Activated T-cell treated with anti-CD3 and anti-CD28 coated beads, Interleukin-2, amount 50 U/mL, for 24 hours (primary cell): ENCODE data around the gene UBXN2A.
"Not testable (repeated sequence)": the region's sequence is repeated elsewhere in the genome, so short reads cannot be mapped to it uniquely, and the experiment has no call there.

Experiments
- DNase-seq: peaks from one replicate; pipeline ENCODE4 v3.0.0-alpha.2; 2020
- H3K27ac Mint-ChIP-seq: 2 replicates; pipeline ENCODE4 v1.8.0; 2020; ENCODE audit warnings: mild to moderate bottlenecking, mixed read lengths
- H3K27me3 Mint-ChIP-seq: 2 replicates; pipeline ENCODE4 v1.8.0; 2020; ENCODE audit warnings: mixed read lengths
- H3K36me3 Mint-ChIP-seq: 2 replicates; pipeline ENCODE4 v1.8.0; 2020; ENCODE audit warnings: low read depth, mixed read lengths
- H3K4me1 Mint-ChIP-seq: 2 replicates; pipeline ENCODE4 v1.8.0; 2020; ENCODE audit warnings: low read depth, mixed read lengths
- H3K4me3 Mint-ChIP-seq: 2 replicates; pipeline ENCODE4 v1.8.0; 2020; ENCODE audit warnings: mild to moderate bottlenecking, moderate library complexity, mixed read lengths
- H3K9me3 Mint-ChIP-seq: 2 replicates; pipeline ENCODE4 v1.8.0; 2020; ENCODE audit warnings: mixed read lengths

Gene UBXN2A

DNA sequence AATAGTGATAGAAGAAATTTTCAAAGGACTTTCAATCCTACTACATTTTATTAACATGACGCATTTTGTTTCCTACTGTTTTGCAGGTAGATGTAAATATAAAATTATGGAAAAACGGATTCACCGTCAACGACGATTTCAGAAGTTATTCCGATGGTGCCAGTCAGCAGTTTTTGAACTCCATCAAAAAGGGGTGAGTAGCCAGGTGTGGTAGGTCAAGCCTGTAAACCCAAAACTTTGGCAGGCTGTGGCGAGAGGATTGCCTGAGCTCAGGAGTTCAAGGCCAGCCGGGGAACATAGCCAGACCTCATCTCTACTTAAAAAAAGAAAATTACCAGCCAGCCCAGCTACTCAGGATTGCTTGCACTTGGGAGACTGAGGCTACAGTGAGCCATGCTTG lies 36.6 kb downstream of the UBXN2A start:
- no peaks in the 10 kb centered on the region for H3K27me3 Mint-ChIP-seq
- no peaks in the 10 kb centered on the region for H3K9me3 Mint-ChIP-seq
- H3K4me1 Mint-ChIP-seq = no peaks in the 10 kb centered on the region
- H3K4me3 Mint-ChIP-seq = no peak overlapping the region
- H3K36me3 Mint-ChIP-seq = peaks cover 27% of the 10 kb centered on the region
- no peak for DNase-seq
- H3K27ac Mint-ChIP-seq = no peak overlapping the region

- Mint-ChIP-seq H3K36me3 (peaks cover 16% of the 10 kb centered on the region), H3K4me1 (no peaks in the 10 kb centered on the region), H3K27ac (no peak overlapping the region), H3K27me3 (no peaks in the 10 kb centered on the region), H3K9me3 (no peaks in the 10 kb centered on the region), H3K4me3 (no peak overlapping the region)
- DNase-seq = no peak
Observed at GRCh38 chr2:23988371-23988770, 48.1 kb downstream of the UBXN2A start.

- DNase-seq = no peak
- H3K9me3 Mint-ChIP-seq = no peaks in the 10 kb centered on the region
Observed at GRCh38 chr2:23992931-23993330, 52.7 kb downstream of the UBXN2A start.

DNA sequence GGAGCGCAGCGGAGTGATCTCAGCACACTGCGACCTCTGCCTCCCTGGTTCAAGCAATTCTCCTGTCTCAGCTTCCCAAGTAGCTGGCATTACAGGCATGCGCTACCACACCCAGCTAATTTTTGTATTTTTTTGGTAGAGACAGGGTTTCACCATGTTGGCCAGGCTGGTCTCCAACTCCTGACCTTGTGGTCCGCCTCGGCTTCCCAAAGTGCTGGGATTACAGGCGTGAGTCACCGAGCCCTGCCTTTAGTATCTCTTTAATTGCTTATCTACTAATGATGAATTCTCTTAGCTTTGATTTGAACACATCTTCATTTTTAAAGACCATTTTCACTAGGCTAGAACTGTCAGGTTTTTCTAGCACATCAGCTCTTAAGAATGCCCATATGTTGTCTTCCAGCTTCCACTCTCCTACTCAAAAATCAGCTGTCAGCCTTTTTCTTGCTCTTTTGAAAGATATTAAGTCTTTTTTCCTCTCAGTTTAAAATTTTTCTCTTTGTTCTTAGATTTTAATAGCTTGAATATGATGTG lies 53.5 kb downstream of the UBXN2A start:
- H3K4me1 Mint-ChIP-seq = no peaks in the 10 kb centered on the region
- no peak overlapping the region for H3K27ac Mint-ChIP-seq

More at GRCh38 chr2:23992931-23993330, 52.7 kb downstream of the UBXN2A start:
- Mint-ChIP-seq H3K4me3 (no peak overlapping the region), H3K27me3 (no peaks in the 10 kb centered on the region), H3K4me1 (no peaks in the 10 kb centered on the region), H3K27ac (no peak overlapping the region), H3K36me3 (no peaks in the 10 kb centered on the region)

DNA sequence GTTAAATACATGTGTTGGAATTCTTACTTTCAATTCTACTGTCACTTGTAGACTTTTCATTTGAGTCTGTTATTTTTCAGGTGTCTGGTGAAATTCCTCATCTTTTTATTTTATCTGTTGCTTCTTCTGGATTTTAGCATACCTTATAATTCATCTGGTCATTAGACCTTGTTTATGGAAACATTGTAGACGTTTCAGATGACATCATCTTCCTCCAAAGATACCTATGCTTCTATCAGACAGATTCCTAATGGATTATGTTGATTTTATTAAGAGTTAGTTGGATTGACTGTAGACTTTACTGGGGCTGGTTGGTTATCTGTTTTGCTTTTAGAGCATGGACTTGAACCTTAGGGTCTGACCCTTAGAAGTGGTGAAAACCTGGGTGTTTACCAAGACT lies 54.3 kb downstream of the UBXN2A start:
- Mint-ChIP-seq H3K9me3 (no peaks in the 10 kb centered on the region), H3K27me3 (no peaks in the 10 kb centered on the region), H3K27ac (no peak overlapping the region), H3K4me1 (no peaks in the 10 kb centered on the region), H3K36me3 (peaks cover 4% of the 10 kb centered on the region), H3K4me3 (no peak overlapping the region)
- DNase-seq = no peak

More for the DNA sequence above, 53.5 kb downstream of the UBXN2A start:
- H3K4me3 Mint-ChIP-seq = no peak overlapping the region
- no peaks in the 10 kb centered on the region for H3K27me3 Mint-ChIP-seq
- peaks cover 2% of the 10 kb centered on the region for H3K36me3 Mint-ChIP-seq
- no peak for DNase-seq
- no peaks in the 10 kb centered on the region for H3K9me3 Mint-ChIP-seq

DNA sequence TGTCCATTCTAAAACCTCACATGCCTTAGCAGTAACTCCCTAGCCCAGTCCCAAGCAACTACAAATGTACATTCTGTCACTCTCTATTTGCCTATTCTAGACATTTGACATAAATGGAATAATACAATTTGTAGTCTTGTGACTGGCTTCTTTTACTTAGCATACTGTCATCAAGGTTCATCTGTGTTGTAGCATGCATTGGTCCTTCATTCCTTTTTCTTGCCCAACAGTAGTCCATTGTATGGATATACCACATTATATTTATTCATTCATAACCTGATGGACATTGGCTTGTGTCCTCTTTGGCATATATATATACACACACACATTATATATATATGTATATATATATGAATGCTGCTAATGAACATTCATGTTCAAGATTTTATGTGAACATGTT lies 67.4 kb downstream of the UBXN2A start:
- Mint-ChIP-seq H3K27me3 (peaks cover 37% of the 10 kb centered on the region), H3K4me1 (peaks cover 3% of the 10 kb centered on the region), H3K9me3 (no peaks in the 10 kb centered on the region), H3K4me3 (no peak overlapping the region), H3K27ac (no peak overlapping the region), H3K36me3 (no peaks in the 10 kb centered on the region)
- DNase-seq = no peak

- Mint-ChIP-seq H3K9me3 (no peaks in the 10 kb centered on the region), H3K4me1 (peaks cover 3% of the 10 kb centered on the region), H3K4me3 (no peak overlapping the region), H3K27me3 (peaks cover 38% of the 10 kb centered on the region), H3K36me3 (no peaks in the 10 kb centered on the region), H3K27ac (no peak overlapping the region)
- DNase-seq = no peak
Observed at GRCh38 chr2:24008672-24009366, 68.6 kb downstream of the UBXN2A start.

GRCh38 chr2:24009367-24009679 lies 69.1 kb downstream of the UBXN2A start:
- Mint-ChIP-seq H3K36me3 (no peaks in the 10 kb centered on the region), H3K9me3 (no peaks in the 10 kb centered on the region), H3K4me1 (peaks cover 3% of the 10 kb centered on the region), H3K4me3 (no peak overlapping the region), H3K27ac (no peak overlapping the region), H3K27me3 (peaks cover 38% of the 10 kb centered on the region)
- no peak for DNase-seq

GRCh38 chr2:24009680-24010476 lies 69.6 kb downstream of the UBXN2A start, which contains the start of gene MFSD2B:
Gene MFSD2B (plus strand): TSS chr2:24010085. CDS start chr2:24010097, 12 bp downstream.
- Mint-ChIP-seq H3K36me3 (no peaks in the 10 kb centered on the region), H3K4me3 (no peak within 1 kb of the TSS), H3K9me3 (no peaks in the 10 kb centered on the region), H3K27me3 (peaks cover 38% of the 10 kb centered on the region), H3K4me1 (peaks cover 3% of the 10 kb centered on the region), H3K27ac (no peak within 1 kb of the TSS)
- DNase-seq = no peak

DNA sequence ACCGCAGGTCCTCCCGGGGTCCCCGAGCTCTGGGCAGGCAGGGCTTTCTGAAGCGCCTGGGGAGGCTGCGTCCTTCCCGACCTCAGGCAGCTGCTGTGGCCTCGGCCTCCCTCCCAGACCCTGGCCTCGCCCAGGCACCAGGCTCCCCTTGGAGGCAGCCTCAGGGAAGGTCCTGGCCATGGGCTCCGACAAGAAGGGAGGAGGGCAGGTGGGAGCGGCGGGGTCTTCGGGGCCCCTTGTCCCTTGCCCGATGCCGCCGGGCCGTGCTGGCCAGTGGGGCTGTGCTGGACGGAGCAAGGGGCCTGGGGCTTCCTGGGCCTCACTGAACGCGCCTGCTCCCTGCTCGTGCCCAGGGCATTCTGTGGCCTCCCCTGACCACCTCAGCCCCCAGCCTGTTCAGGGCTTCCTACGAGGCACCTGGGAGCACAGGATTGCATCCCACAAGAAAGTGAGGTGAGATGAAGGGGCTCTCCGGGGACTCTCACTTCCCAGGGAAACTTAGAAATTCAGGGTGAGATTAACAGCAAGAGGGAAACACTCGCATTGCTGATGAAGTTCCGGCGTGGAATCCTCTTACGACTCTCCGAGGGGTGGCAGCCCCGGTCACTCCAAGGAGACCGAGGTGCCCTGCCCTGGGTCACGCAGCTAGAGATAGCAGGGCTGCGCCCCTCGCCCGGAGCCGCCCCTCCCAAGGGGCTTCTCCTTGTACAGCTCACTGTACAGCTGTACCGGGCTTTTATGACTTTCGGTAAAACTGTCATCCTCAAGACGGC lies 70.4 kb downstream of the UBXN2A start:
- H3K36me3 Mint-ChIP-seq = no peaks in the 10 kb centered on the region
- H3K4me3 Mint-ChIP-seq = no peak overlapping the region
- H3K27ac Mint-ChIP-seq = no peak overlapping the region
- H3K27me3 Mint-ChIP-seq = peaks cover 38% of the 10 kb centered on the region
- H3K4me1 Mint-ChIP-seq = peaks cover 3% of the 10 kb centered on the region
- no peaks in the 10 kb centered on the region for H3K9me3 Mint-ChIP-seq
- DNase-seq = no peak

DNA sequence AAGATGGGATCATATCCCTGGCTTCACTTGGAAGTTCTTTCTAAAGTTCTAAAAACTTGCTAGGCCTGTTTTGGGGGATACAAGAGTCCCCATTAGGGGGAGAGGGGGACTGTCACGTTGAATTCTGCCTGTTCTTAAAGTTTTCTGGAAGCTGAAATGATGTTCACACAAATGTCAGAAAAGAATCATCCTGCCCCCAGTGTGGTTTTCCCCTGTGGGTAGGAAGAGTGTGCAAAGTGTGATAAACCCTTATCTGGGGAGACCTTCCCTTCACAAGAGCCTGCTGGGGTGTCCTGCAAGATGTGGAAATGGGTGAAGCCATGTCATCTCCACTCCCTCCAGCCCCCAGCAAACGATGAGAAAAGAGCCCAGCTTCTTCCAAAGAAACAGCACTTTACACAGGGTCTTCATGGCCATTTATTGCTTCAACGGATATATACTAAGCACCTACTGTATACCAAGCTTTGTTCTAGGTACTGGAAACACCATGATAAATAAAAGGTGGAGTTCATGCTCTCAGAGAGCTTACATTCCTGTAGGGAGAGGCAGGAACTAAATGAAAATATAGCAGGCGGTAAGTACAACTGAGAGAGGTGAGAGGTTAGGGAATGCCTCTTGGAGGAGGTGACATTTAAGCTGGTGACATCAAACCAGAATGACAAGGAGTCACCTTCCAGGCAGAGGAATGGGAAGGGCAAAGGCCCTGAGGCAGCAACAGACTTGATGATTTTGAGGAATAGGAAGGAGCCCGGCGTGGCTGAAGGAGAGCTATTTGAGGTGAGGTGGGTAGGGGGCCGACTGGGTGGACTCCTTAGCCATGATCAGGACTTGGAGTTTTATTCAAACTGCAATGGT lies 71.2 kb downstream of the UBXN2A start:
- no peak overlapping the region for H3K27ac Mint-ChIP-seq
- H3K36me3 Mint-ChIP-seq = no peaks in the 10 kb centered on the region
- H3K4me3 Mint-ChIP-seq = no peak overlapping the region
- peaks cover 38% of the 10 kb centered on the region for H3K27me3 Mint-ChIP-seq
- peaks cover 3% of the 10 kb centered on the region for H3K4me1 Mint-ChIP-seq
- H3K9me3 Mint-ChIP-seq = no peaks in the 10 kb centered on the region
- no peak for DNase-seq

DNA sequence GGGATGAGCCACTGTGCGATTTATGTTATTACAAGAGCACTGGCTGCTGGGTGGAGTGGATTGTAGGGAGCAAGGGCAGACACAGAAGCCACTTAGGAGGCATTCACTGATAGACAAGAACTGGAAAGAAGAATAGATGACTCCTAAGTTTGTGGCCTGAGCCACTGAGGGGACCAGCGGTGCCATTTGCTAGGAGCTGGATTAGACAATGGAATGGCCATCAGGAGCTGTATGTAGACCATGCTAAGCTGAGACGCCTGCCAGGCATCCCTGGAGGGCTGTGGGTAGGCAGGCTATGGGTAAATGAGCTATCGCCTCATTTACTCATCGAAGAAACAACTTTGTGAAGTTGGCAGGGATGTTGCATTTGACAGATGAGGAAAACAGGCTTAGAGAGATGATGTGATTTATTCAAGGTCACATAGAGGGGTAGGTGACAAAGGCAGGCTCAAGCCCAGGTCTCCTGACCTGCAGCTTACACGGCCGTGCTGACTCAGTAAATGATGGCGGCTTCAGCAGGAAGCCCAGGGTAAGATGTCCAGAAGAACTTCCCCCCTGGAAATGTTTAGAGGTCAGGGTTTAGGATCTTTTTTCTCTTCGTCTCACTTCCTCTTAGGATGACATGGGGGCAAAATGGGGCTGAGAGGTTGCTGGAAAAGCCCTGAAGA lies 72.4 kb downstream of the UBXN2A start:
- H3K9me3 Mint-ChIP-seq = no peaks in the 10 kb centered on the region
- no peak overlapping the region for H3K27ac Mint-ChIP-seq
- H3K4me3 Mint-ChIP-seq = no peak overlapping the region
- H3K36me3 Mint-ChIP-seq = no peaks in the 10 kb centered on the region
- no peak for DNase-seq
- H3K27me3 Mint-ChIP-seq = peaks cover 38% of the 10 kb centered on the region
- H3K4me1 Mint-ChIP-seq = peaks cover 3% of the 10 kb centered on the region

- H3K36me3 Mint-ChIP-seq, H3K4me3 Mint-ChIP-seq: not testable (repeated sequence)
Observed at GRCh38 chr2:24014902-24015301, 74.6 kb downstream of the UBXN2A start.

More at GRCh38 chr2:24014902-24015301, 74.6 kb downstream of the UBXN2A start:
- peaks cover 20% of the 10 kb centered on the region for H3K27me3 Mint-ChIP-seq
- H3K9me3 Mint-ChIP-seq, H3K4me1 Mint-ChIP-seq, DNase-seq, H3K27ac Mint-ChIP-seq: not testable (repeated sequence)
